GM12878 (cell line): ENCODE data around the gene SUCO.

Source experiments
- CEBPB ChIP-seq, 2 experiments: fragments of 150-350 bp in 1 of 2; IDR thresholded peaks; 2 replicates each; pipeline ENCODE4 v1.6.1; 2012 to 2014; ENCODE audit warnings: low read depth in 2 of 2, low read length in 2 of 2, borderline replicate concordance in 1 of 2, inconsistent platforms in 1 of 2
- CTCF ChIP-seq, 3 experiments: IDR thresholded peaks in 2 of 3; conservative IDR thresholded peaks in 1 of 3; 2 replicates each; pipeline ENCODE4 v1.5.1; 2011; ENCODE audit warnings: low read depth in 3 of 3, low read length in 3 of 3, mild to moderate bottlenecking in 3 of 3, control low read depth in 2 of 3, moderate library complexity in 2 of 3, inconsistent platforms in 1 of 3, mixed read lengths in 1 of 3; ENCODE audit not compliant: control insufficient read depth in 2 of 3, insufficient read depth in 1 of 3; ENCODE audit errors: extremely low read depth in 1 of 3
- EZH2 ChIP-seq: IDR thresholded peaks from 2 replicates; pipeline ENCODE4 v1.6.1; 2012; ENCODE audit warnings: low read depth, mild to moderate bottlenecking, control low read depth, inconsistent platforms, low read length, borderline replicate concordance; ENCODE audit not compliant: control insufficient read depth
- MXI1 ChIP-seq: fragments of 150-350 bp; IDR thresholded peaks from 2 replicates; pipeline ENCODE4 v1.6.1; 2011; ENCODE audit warnings: low read depth, mild to moderate bottlenecking, inconsistent platforms, low read length, improper control_type of control experiment
- NR2C2 ChIP-seq: IDR thresholded peaks from 2 replicates; pipeline ENCODE4 v1.6.1; 2011; ENCODE audit warnings: borderline replicate concordance, low read depth; ENCODE audit not compliant: control insufficient read depth, insufficient read length
- POLR2A ChIP-seq: IDR thresholded peaks from 2 replicates; pipeline ENCODE4 v1.6.1; 2011; ENCODE audit warnings: low read depth, mild to moderate bottlenecking, low read length
- RBBP5 ChIP-seq: fragments of 200-600 bp; sonication (generic); conservative IDR thresholded peaks from 2 replicates; pipeline ENCODE4 v1.6.1; 2016
- SUZ12 ChIP-seq: fragments of 200-600 bp; sonication (generic); IDR thresholded peaks from one replicate; pipeline ENCODE4 v1.6.1; 2018; ENCODE audit warnings: antibody characterized with exemption, mild to moderate bottlenecking; ENCODE audit not compliant: unreplicated experiment
- USF2 ChIP-seq: IDR thresholded peaks from 2 replicates; pipeline ENCODE4 v1.6.1; 2011; ENCODE audit warnings: low read depth, low read length, improper control_type of control experiment, borderline replicate concordance
- YBX1 ChIP-seq: fragments of 450-650 bp; IDR thresholded peaks from 2 replicates; pipeline ENCODE4 v1.6.1; 2016; ENCODE audit warnings: antibody characterized with exemption
- TF ChIP-seq, protein P1 (sequence below): IDR thresholded peaks from 2 replicates; pipeline ENCODE4 v1.6.1; 2011; ENCODE audit warnings: borderline replicate concordance, low read depth, mild to moderate bottlenecking, moderate library complexity, low read length; ENCODE audit not compliant: insufficient read depth, poor library complexity, severe bottlenecking

GRCh38 chr1:172531412-172532182, 1.4 kb upstream of the SUCO start:
- TF ChIP-seq CTCF (IDR thresholded peaks at IDR 0.05 in 2 of 3, conservative IDR thresholded peaks at IDR 0.05 in 1 of 3; ENCODE audit: control insufficient read depth in 2 of 3, extremely low read depth in 1 of 3, insufficient read depth in 1 of 3, low read depth in 3 of 3, low read length in 3 of 3) (no peak), RBBP5 (no peak), POLR2A (no peak), YBX1 (no peak), NR2C2 (no peak), USF2 (no peak), SUZ12 (no peak), MXI1 (no peak), EZH2 (no peak), CEBPB (IDR thresholded peaks at IDR 0.05; ENCODE audit: borderline replicate concordance in 1 of 2, low read depth in 2 of 2, low read length in 2 of 2) (no peak)
- TF ChIP-seq, protein P1, sequence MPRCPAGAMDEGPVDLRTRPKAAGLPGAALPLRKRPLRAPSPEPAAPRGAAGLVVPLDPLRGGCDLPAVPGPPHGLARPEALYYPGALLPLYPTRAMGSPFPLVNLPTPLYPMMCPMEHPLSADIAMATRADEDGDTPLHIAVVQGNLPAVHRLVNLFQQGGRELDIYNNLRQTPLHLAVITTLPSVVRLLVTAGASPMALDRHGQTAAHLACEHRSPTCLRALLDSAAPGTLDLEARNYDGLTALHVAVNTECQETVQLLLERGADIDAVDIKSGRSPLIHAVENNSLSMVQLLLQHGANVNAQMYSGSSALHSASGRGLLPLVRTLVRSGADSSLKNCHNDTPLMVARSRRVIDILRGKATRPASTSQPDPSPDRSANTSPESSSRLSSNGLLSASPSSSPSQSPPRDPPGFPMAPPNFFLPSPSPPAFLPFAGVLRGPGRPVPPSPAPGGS, result no peak
